ENCODE results near the gene PADI1.

The PADI1 gene

GRCh38 chr1:17196496-17197185 lies 8.3 kb upstream of the PADI1 start:
- no peak for DNase-seq (ENCODE audit: low read depth)

- DNase-seq (ENCODE audit: low read depth), result no peak
Observed at GRCh38 chr1:17197696-17198095, 7.2 kb upstream of the PADI1 start.

- no peak for DNase-seq (ENCODE audit: low read depth)
Observed at GRCh38 chr1:17198476-17199258, 6.3 kb upstream of the PADI1 start.

GRCh38 chr1:17199267-17200044 lies 5.5 kb upstream of the PADI1 start:
- DNase-seq (ENCODE audit: low read depth), result no peak

- no peak for DNase-seq (ENCODE audit: low read depth)
Observed at GRCh38 chr1:17200246-17200645, 4.7 kb upstream of the PADI1 start.

GRCh38 chr1:17200756-17201155 lies 4.2 kb upstream of the PADI1 start:
- DNase-seq (ENCODE audit: low read depth), result no peak

GRCh38 chr1:17201201-17202021 lies 3.5 kb upstream of the PADI1 start:
- DNase-seq (ENCODE audit: low read depth), result no peak

- no peak for DNase-seq (ENCODE audit: low read depth)
Observed at GRCh38 chr1:17205652-17206051, 724 bp downstream of the PADI1 start.

- DNase-seq (ENCODE audit: low read depth), result no peak
Observed at GRCh38 chr1:17206196-17206595, 1.3 kb downstream of the PADI1 start.

GRCh38 chr1:17207046-17207445 lies 2.1 kb downstream of the PADI1 start:
- DNase-seq (ENCODE audit: low read depth), result no peak

GRCh38 chr1:17207540-17207939 lies 2.6 kb downstream of the PADI1 start:
- no peak for DNase-seq (ENCODE audit: low read depth)

- DNase-seq (ENCODE audit: low read depth), result peak; percentile 20
Observed at GRCh38 chr1:17207966-17208418, 3.1 kb downstream of the PADI1 start.

GRCh38 chr1:17208546-17208945 lies 3.6 kb downstream of the PADI1 start:
- no peak for DNase-seq (ENCODE audit: low read depth)

GRCh38 chr1:17209430-17209829 lies 4.5 kb downstream of the PADI1 start:
- DNase-seq (ENCODE audit: low read depth), result no peak

- DNase-seq (ENCODE audit: low read depth), result no peak
Observed at GRCh38 chr1:17210176-17210575, 5.2 kb downstream of the PADI1 start.

GRCh38 chr1:17211377-17211776 lies 6.4 kb downstream of the PADI1 start:
- DNase-seq (ENCODE audit: low read depth), result no peak

GRCh38 chr1:17212009-17212408 lies 7.1 kb downstream of the PADI1 start:
- no peak for DNase-seq (ENCODE audit: low read depth)

GRCh38 chr1:17212487-17213121 lies 7.7 kb downstream of the PADI1 start:
- peak; percentile 37 for DNase-seq (ENCODE audit: low read depth)

- DNase-seq (ENCODE audit: low read depth), result no peak
Observed at GRCh38 chr1:17213148-17213781, 8.3 kb downstream of the PADI1 start.

- no peak for DNase-seq (ENCODE audit: low read depth)
Observed at GRCh38 chr1:17213782-17214148, 8.8 kb downstream of the PADI1 start.

All from activated T-helper 9 cell treated with anti-CD3 and anti-CD28 coated beads, Interleukin-2, amount 50 U/mL, for 16 hours (primary cell).